Stimulated activated CD8-positive, alpha-beta memory T cell treated with anti-CD3 and anti-CD28 coated beads, Interleukin-12 subunit alpha, Interleukin-12 subunit beta, amount 100 ng/mL, for 1 hour (primary cell): Measurements from ENCODE around the gene SAMMSON.

Source experiments
- DNase-seq: peaks from one replicate; pipeline ENCODE4 v3.0.0-alpha.2; 2020; ENCODE audit warnings: low read depth

Gene SAMMSON

GRCh38 chr3:70011582-70011981 lies 12.0 kb downstream of the SAMMSON start:
- no peak for DNase-seq

GRCh38 chr3:70020906-70021660 lies 21.6 kb downstream of the SAMMSON start:
- DNase-seq: no peak

- DNase-seq: no peak
Measured at GRCh38 chr3:70028361-70028760, 28.8 kb downstream of the SAMMSON start.

- no peak for DNase-seq
Measured at GRCh38 chr3:70038693-70039092, 39.2 kb downstream of the SAMMSON start.

- DNase-seq: no peak
Measured at GRCh38 chr3:70040386-70040785, 40.9 kb downstream of the SAMMSON start.

- no peak for DNase-seq
Measured at GRCh38 chr3:70042641-70043040, 43.1 kb downstream of the SAMMSON start.

- no peak for DNase-seq
Measured at GRCh38 chr3:70049761-70050160, 50.2 kb downstream of the SAMMSON start.

GRCh38 chr3:70053293-70053692 lies 53.8 kb downstream of the SAMMSON start:
- no peak for DNase-seq

- DNase-seq: no peak
Measured at GRCh38 chr3:70056081-70056480, 56.5 kb downstream of the SAMMSON start.

- no peak for DNase-seq
Measured at GRCh38 chr3:70057426-70057825, 57.9 kb downstream of the SAMMSON start.

GRCh38 chr3:70061096-70061495 lies 61.6 kb downstream of the SAMMSON start:
- no peak for DNase-seq

GRCh38 chr3:70064194-70064779 lies 64.8 kb downstream of the SAMMSON start:
- no peak for DNase-seq

- DNase-seq: no peak
Measured at GRCh38 chr3:70065696-70066253, 66.2 kb downstream of the SAMMSON start.

GRCh38 chr3:70067860-70068521 lies 68.5 kb downstream of the SAMMSON start:
- no peak for DNase-seq

- no peak for DNase-seq
Measured at GRCh38 chr3:70069557-70069956, 70.0 kb downstream of the SAMMSON start.

GRCh38 chr3:70071138-70071537 lies 71.6 kb downstream of the SAMMSON start:
- no peak for DNase-seq

GRCh38 chr3:70072180-70072579 lies 72.6 kb downstream of the SAMMSON start:
- no peak for DNase-seq

GRCh38 chr3:70072754-70073153 lies 73.2 kb downstream of the SAMMSON start:
- DNase-seq: no peak

- DNase-seq: no peak
Measured at GRCh38 chr3:70075101-70075500, 75.6 kb downstream of the SAMMSON start.

- DNase-seq: no peak
Measured at GRCh38 chr3:70076396-70076795, 76.9 kb downstream of the SAMMSON start.

GRCh38 chr3:70078778-70079177 lies 79.2 kb downstream of the SAMMSON start:
- DNase-seq: no peak

GRCh38 chr3:70085613-70086012 lies 86.1 kb downstream of the SAMMSON start:
- DNase-seq: no peak

- DNase-seq: no peak
Measured at GRCh38 chr3:70086336-70086735, 86.8 kb downstream of the SAMMSON start.
